Neuronal stem cell (in vitro differentiated cells): ENCODE measurements around the gene KCNK3.

ENCODE experiments used
- DNase-seq: peaks from one replicate; pipeline ENCODE4 v3.0.0-alpha.2; 2013; ENCODE audit warnings: low spot score
- H2AFZ ChIP-seq: one replicate; pipeline ENCODE4 v1.6.1; 2013; ENCODE audit warnings: mild to moderate bottlenecking, low read length, inconsistent platforms
- H2AK5ac ChIP-seq: 2 replicates; pipeline ENCODE4 v1.6.1; 2013; ENCODE audit warnings: low read depth, mild to moderate bottlenecking, inconsistent platforms, low read length, moderate library complexity, mixed read lengths
- H2BK120ac ChIP-seq: 2 replicates; pipeline ENCODE4 v1.6.1; 2013; ENCODE audit warnings: low read depth, mild to moderate bottlenecking, inconsistent platforms, low read length, moderate library complexity, mixed read lengths
- H2BK12ac ChIP-seq: one replicate; pipeline ENCODE4 v1.6.1; 2013; ENCODE audit warnings: low read length, inconsistent platforms
- H2BK15ac ChIP-seq: 2 replicates; pipeline ENCODE4 v1.6.1; 2013; ENCODE audit warnings: mild to moderate bottlenecking, low read length, inconsistent platforms, mixed read lengths
- H2BK5ac ChIP-seq: one replicate; pipeline ENCODE4 v1.6.1; 2013; ENCODE audit warnings: inconsistent platforms, mild to moderate bottlenecking, low read length, moderate library complexity
- H3K14ac ChIP-seq: one replicate; pipeline ENCODE4 v1.6.1; 2013; ENCODE audit warnings: low read length, inconsistent platforms
- H3K18ac ChIP-seq: 2 replicates; pipeline ENCODE4 v1.6.1; 2013; ENCODE audit warnings: low read length, inconsistent platforms
- H3K23ac ChIP-seq: 2 replicates; pipeline ENCODE4 v1.6.1; 2013; ENCODE audit warnings: low read depth, mild to moderate bottlenecking, mixed read lengths, low read length, inconsistent platforms; ENCODE audit not compliant: poor library complexity
- H3K27ac ChIP-seq: replicated peaks from 3 replicates; pipeline ENCODE4 v1.5.1; 2013; ENCODE audit warnings: low read length, inconsistent platforms
- H3K27me3 ChIP-seq, 3 experiments: 2 replicates each; pipeline ENCODE4 v1.6.1; 2013; ENCODE audit warnings: low read length in 3 of 3, mild to moderate bottlenecking in 2 of 3, inconsistent platforms in 1 of 3, low read depth in 1 of 3, mixed read lengths in 1 of 3, moderate library complexity in 1 of 3; ENCODE audit not compliant: control insufficient read depth in 3 of 3, insufficient read depth in 3 of 3
- H3K36me3 ChIP-seq, 2 donors: replicated peaks in 1 of 2; 2 replicates each; pipeline ENCODE4 v1.6.1; 2013; ENCODE audit warnings: low read length in 2 of 2; ENCODE audit not compliant: control insufficient read depth in 2 of 2, insufficient read depth in 2 of 2
- H3K4ac ChIP-seq: 2 replicates; pipeline ENCODE4 v1.6.1; 2013; ENCODE audit warnings: inconsistent platforms, mild to moderate bottlenecking, low read length, moderate library complexity
- H3K4me1 ChIP-seq, 2 donors: 1 replicate in 1 of 2; 2 replicates in 1 of 2; pipeline ENCODE4 v1.6.1; 2013; ENCODE audit warnings: low read length in 2 of 2, low read depth in 1 of 2; ENCODE audit not compliant: control insufficient read depth in 2 of 2, insufficient read depth in 1 of 2
- H3K4me2 ChIP-seq: one replicate; pipeline ENCODE4 v1.6.1; 2013; ENCODE audit warnings: mild to moderate bottlenecking, low read length, inconsistent platforms; ENCODE audit not compliant: insufficient read depth, poor library complexity, severe bottlenecking
- H3K4me3 ChIP-seq, 2 donors: 2 replicates each; pipeline ENCODE4 v1.5.1; 2013; ENCODE audit warnings: low read length in 2 of 2, mild to moderate bottlenecking in 2 of 2, inconsistent platforms in 1 of 2, moderate library complexity in 1 of 2
- H3K79me1 ChIP-seq: one replicate; pipeline ENCODE4 v1.6.1; 2013; ENCODE audit warnings: low read depth, mild to moderate bottlenecking, inconsistent platforms, low read length, moderate library complexity
- H3K9ac ChIP-seq: one replicate; pipeline ENCODE4 v1.6.1; 2013; ENCODE audit warnings: mild to moderate bottlenecking, low read depth, low read length, inconsistent platforms; ENCODE audit not compliant: poor library complexity
- H3K9me3 ChIP-seq, 2 donors: replicated peaks in 1 of 2; 2 replicates each; pipeline versions ENCODE3 to v1.6.1; 2013; ENCODE audit warnings: low read length in 2 of 2, mild to moderate bottlenecking in 2 of 2, inconsistent platforms in 1 of 2, low read depth in 1 of 2, mixed read lengths in 1 of 2, moderate library complexity in 1 of 2; ENCODE audit not compliant: control insufficient read depth in 2 of 2, insufficient read depth in 1 of 2
- H4K8ac ChIP-seq: one replicate; pipeline ENCODE4 v1.6.1; 2013; ENCODE audit warnings: low read depth, mild to moderate bottlenecking, inconsistent platforms, low read length, moderate library complexity
- H4K91ac ChIP-seq: one replicate; pipeline ENCODE4 v1.6.1; 2013; ENCODE audit warnings: low read length, low read depth, mild to moderate bottlenecking, inconsistent platforms; ENCODE audit not compliant: poor library complexity
- WGBS, 2 donors: extraction: QIAGEN DNeasy Blood & Tissue Kit; methylation state at CpG; one replicate each; pipeline ENCODE4 v1.1.7; 2013; ENCODE audit warnings: missing lambda C conversion rate in 2 of 2, mixed read lengths in 1 of 2; ENCODE audit not compliant: insufficient read length in 2 of 2, insufficient replicate concordance in 1 of 2; ENCODE audit errors: extremely low coverage in 2 of 2; 5-methylcytosine and 5-hydroxymethylcytosine counted together

KCNK3 gene

DNA sequence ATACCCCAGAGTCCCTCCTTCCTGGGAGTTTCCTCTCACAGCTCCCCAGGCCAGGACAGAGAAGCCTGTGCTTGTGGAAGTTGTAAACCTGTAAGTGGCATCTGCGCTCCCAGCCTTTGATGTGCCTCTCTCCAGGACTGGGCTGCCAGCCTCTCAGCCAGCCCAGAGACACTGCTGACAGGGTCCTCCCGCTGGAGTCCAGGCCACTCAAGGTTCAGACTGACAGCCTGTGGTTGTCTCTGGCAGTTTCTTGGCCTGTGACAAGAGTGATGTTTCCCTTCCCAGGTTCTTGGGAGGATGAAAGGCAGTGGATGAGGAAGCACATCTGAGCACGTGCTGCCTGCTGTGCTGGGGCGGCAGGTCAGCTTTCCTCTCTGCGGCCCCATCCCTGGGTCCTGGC is 74.6 kb downstream of the KCNK3 start:
- no CpG with 5 or more reads among the region's 5 CpGs for WGBS, 2 donors
- H2BK5ac ChIP-seq = no peak overlapping the region
- no peaks in the 10 kb centered on the region for H3K27me3 ChIP-seq
- no peak for DNase-seq
- H2AFZ ChIP-seq = no peak overlapping the region
- H2AK5ac ChIP-seq = no peak overlapping the region
- no peak overlapping the region for H3K27ac ChIP-seq
- no peak overlapping the region for H3K4ac ChIP-seq
- H3K14ac ChIP-seq = no peak overlapping the region
- H2BK12ac ChIP-seq = no peak overlapping the region
- no peak overlapping the region for H3K18ac ChIP-seq
- no peak overlapping the region for H4K8ac ChIP-seq
- no peak overlapping the region for H3K4me3 ChIP-seq
- no peak overlapping the region for H3K4me2 ChIP-seq
- no peak overlapping the region for H4K91ac ChIP-seq
- H3K9me3 ChIP-seq = no peaks in the 10 kb centered on the region
- no peak overlapping the region for H3K9ac ChIP-seq
- H3K79me1 ChIP-seq = peaks cover 3% of the 10 kb centered on the region
- H3K36me3 ChIP-seq = peaks cover 0 to 51% of the 10 kb centered on the region in 2 donors
- no peak overlapping the region for H3K23ac ChIP-seq
- H2BK120ac ChIP-seq = no peak overlapping the region
- H3K4me1 ChIP-seq = peaks cover 7 to 34% of the 10 kb centered on the region in 2 donors
- H2BK15ac ChIP-seq = no peak overlapping the region

DNA sequence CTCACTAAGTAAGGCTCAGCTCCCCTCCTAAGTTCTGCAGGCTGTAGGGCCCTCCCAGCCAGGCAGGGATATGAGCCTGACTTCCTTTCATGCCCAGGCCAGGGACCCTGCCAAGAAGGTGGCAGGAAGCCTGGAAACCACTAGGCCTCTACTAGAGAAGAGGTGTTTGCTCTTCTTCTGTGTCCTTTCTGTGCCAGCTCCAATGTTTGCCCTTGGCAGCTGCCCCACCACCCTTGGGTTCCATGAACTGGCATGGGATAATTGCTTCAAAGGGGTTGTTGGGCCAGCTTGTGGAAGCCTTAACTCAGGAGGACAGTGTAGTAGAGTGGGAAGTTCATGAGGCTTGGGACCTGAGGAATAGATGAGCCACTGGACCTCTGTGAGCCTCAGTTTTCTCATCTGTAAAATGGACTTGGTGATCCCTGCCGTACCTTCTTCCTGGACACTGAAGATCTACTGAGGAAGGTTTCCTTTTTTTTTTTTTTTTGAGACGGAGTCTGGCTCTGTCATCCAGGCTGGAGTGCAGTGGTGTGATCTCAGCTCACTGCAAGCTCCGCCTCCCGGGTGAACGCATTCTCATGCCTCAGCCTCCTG is 75.5 kb downstream of the KCNK3 start:
- Histone ChIP-seq H2BK15ac (no peak overlapping the region), H4K91ac (no peak overlapping the region), H3K27ac (no peak overlapping the region), H2BK5ac (no peak overlapping the region), H3K4ac (no peak overlapping the region), H3K79me1 (peaks cover 3% of the 10 kb centered on the region), H3K36me3 (peaks cover 0 to 59% of the 10 kb centered on the region in 2 donors), H2AK5ac (no peak overlapping the region), H3K27me3 (no peaks in the 10 kb centered on the region), H2BK12ac (no peak overlapping the region), H3K18ac (no peak overlapping the region), H3K9ac (no peak overlapping the region), H3K4me1 (peaks cover 7 to 34% of the 10 kb centered on the region in 2 donors), H3K14ac (no peak overlapping the region), H4K8ac (no peak overlapping the region), H3K4me3 (no peak overlapping the region), H2BK120ac (no peak overlapping the region), H3K4me2 (no peak overlapping the region), H2AFZ (no peak overlapping the region), H3K9me3 (no peaks in the 10 kb centered on the region), H3K23ac (no peak overlapping the region)
- no CpG with 5 or more reads among the region's 5 CpGs for WGBS, 2 donors
- DNase-seq = no peak

DNA sequence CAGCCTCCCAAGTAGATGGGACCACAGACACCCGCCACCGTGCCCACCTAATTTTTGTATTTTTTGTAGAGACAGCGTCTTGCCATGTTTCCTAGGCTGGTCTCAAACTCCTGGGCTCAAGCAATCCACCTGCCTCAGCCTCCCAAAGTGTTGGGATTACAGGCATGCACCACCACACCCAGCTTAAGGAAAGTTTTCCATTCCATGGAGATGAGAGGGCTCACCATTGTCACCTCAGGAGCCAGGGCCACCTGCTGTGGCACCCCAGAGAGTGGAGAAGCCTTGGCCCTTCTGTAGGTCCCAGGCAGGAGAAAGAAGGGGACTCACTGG is 76.2 kb downstream of the KCNK3 start:
- no peak overlapping the region for H2BK12ac ChIP-seq
- peaks cover 0 to 62% of the 10 kb centered on the region in 2 donors for H3K36me3 ChIP-seq
- no peak overlapping the region for H3K18ac ChIP-seq
- H4K8ac ChIP-seq = no peak overlapping the region
- no peak overlapping the region for H3K4me3 ChIP-seq
- H3K79me1 ChIP-seq = peaks cover 3% of the 10 kb centered on the region
- peaks cover 7 to 34% of the 10 kb centered on the region in 2 donors for H3K4me1 ChIP-seq
- WGBS, 2 donors = no CpG with 5 or more reads among the region's 3 CpGs
- H3K14ac ChIP-seq = no peak overlapping the region
- H3K27me3 ChIP-seq = no peaks in the 10 kb centered on the region
- peak overlapping the region; percentile 81 for H3K23ac ChIP-seq
- H3K4ac ChIP-seq = no peak overlapping the region
- no peak overlapping the region for H2BK120ac ChIP-seq
- no peaks in the 10 kb centered on the region for H3K9me3 ChIP-seq
- H2AFZ ChIP-seq = no peak overlapping the region
- H3K4me2 ChIP-seq = no peak overlapping the region
- no peak overlapping the region for H2AK5ac ChIP-seq
- H3K27ac ChIP-seq = no peak overlapping the region
- H4K91ac ChIP-seq = no peak overlapping the region
- H2BK15ac ChIP-seq = no peak overlapping the region
- no peak for DNase-seq
- peak overlapping the region; percentile 78 for H2BK5ac ChIP-seq
- no peak overlapping the region for H3K9ac ChIP-seq

DNA sequence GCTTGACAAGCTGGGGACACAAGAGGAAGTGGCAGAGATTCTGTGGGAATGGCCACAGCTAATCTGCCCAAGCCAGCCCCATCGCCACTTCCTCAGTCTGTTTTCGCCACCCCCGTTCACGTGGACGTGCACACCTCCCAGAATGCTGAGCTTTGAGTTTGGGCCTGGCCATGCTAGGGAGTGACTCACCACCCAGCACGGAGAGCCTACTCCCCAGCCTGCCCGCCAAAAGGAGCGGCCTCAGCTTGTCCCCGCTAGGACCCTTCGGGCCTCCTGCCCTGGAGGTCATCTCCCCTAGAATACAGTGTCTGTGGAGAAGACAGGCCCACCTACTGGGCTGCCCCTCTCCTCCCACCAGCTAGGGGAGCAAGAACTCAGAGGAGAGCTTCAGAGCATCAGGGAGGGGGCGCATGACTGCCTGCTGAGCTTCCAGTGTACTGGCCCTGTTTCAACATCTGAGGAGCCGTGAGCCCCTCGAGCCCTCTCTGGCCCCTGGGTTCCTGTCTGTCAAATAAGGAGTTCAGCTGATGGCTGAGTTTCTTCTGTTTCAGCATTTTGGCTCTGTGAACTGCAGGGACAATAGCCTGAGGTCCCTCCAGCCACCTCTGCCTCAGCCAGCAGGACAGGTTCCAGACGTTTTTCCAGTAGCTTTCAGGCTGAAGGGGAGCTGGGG is 76.7 kb downstream of the KCNK3 start:
- H3K79me1 ChIP-seq = peaks cover 3% of the 10 kb centered on the region
- peaks cover 7 to 34% of the 10 kb centered on the region in 2 donors for H3K4me1 ChIP-seq
- DNase-seq = no peak
- no peak overlapping the region for H2AK5ac ChIP-seq
- H3K4me3 ChIP-seq = no peak overlapping the region
- no peak overlapping the region for H4K91ac ChIP-seq
- no peak overlapping the region for H3K4ac ChIP-seq
- no peak overlapping the region for H2BK12ac ChIP-seq
- peaks cover 1 to 67% of the 10 kb centered on the region in 2 donors for H3K36me3 ChIP-seq
- no peak overlapping the region for H2BK120ac ChIP-seq
- no peaks in the 10 kb centered on the region for H3K27me3 ChIP-seq
- peak overlapping the region; percentile 81 for H3K23ac ChIP-seq
- no peak overlapping the region for H3K27ac ChIP-seq
- H2BK15ac ChIP-seq = no peak overlapping the region
- no peak overlapping the region for H2AFZ ChIP-seq
- H2BK5ac ChIP-seq = peak overlapping the region; percentile 78
- H4K8ac ChIP-seq = no peak overlapping the region
- H3K4me2 ChIP-seq = no peak overlapping the region
- H3K14ac ChIP-seq = no peak overlapping the region
- no CpG with 5 or more reads among the region's 14 CpGs for WGBS, 2 donors
- H3K18ac ChIP-seq = no peak overlapping the region
- H3K9ac ChIP-seq = no peak overlapping the region
- no peaks in the 10 kb centered on the region for H3K9me3 ChIP-seq
